ENCODE measurements around the gene CCNI. TPM values are rescaled to one million over a fixed set of nuclear protein-coding genes. Genes with fewer than 3 reads are reported as not detected.

The CCNI gene
- polyA plus RNA-seq, 1 of the 3 experiments (the other 2 are of a cell fraction), result 56.8 TPM

DNA sequence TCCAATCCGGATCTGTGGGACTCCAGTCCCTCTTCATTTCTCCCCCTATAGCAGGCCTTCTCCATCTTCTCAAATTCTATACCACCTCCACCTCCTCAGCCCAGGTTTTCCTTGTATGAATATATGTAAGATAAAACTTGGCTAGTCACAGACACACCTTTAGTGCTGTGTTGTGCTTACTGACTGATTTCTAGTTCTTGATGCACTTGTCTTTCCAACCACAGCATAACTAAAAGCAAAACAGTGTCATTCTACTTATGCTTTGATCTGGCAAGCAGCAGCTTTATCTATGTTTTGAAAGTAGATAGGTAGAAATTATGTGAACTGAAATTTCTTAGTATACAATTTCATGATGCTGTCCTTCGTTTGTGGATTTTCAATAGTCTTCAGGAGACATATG lies 47.5 kb downstream of the CCNI start:
- Histone ChIP-seq H3K27ac (ENCODE audit: low read depth in 2 of 2, low read length in 1 of 2) (no peak overlapping the region), H4K20me1 (ENCODE audit: insufficient read depth) (no peaks in the 10 kb centered on the region), H3K4me1 (ENCODE audit: control insufficient read depth in 1 of 2, insufficient read depth in 2 of 2, low read depth in 1 of 2, low read length in 1 of 2) (no peaks in the 10 kb centered on the region), H3K79me2 (ENCODE audit: insufficient read depth) (peaks cover 6% of the 10 kb centered on the region; the same call in 1 of the 2 replicates), H3K4me3 (ENCODE audit: low read depth in 2 of 2, low read length in 1 of 2) (no peak overlapping the region), H3K27me3 (ENCODE audit: insufficient read depth) (no peaks in the 10 kb centered on the region), H3K4me2 (no peak overlapping the region), H3K9me2 (no peaks in the 10 kb centered on the region), H3F3A (replicated peaks; ENCODE audit: insufficient read depth) (peaks cover 24% of the 10 kb centered on the region), H2AFZ (ENCODE audit: low read depth) (no peak overlapping the region), H3K36me3 (replicated peaks in 1 of 2; ENCODE audit: control insufficient read depth in 1 of 2, insufficient read depth in 2 of 2, low read length in 1 of 2) (peaks cover 87 to 95% of the 10 kb centered on the region in 2 experiments), H3K9me3 (no peaks in the 10 kb centered on the region), H3K9ac (no peak overlapping the region)
- POLR2A ChIA-PET, result no interaction called here
- no peak for TF ChIP-seq RCOR1 (IDR thresholded peaks at IDR 0.05; ENCODE audit: low read length)
- TF ChIP-seq TCF12 (IDR thresholded peaks at IDR 0.05), result no peak
- no peak for TF ChIP-seq SIN3A (IDR thresholded peaks at IDR 0.05; ENCODE audit: borderline replicate concordance, low read depth, low read length)
- TF ChIP-seq GABPA (IDR thresholded peaks at IDR 0.05; ENCODE audit: low read depth), result no peak
- no peak for TF ChIP-seq YY1 (IDR thresholded peaks at IDR 0.05; ENCODE audit: low read depth)
- no peak for TF ChIP-seq RFX5 (IDR thresholded peaks at IDR 0.05; ENCODE audit: low read length)
- no peak for TF ChIP-seq CHD2 (IDR thresholded peaks at IDR 0.05; ENCODE audit: low read length, partially characterized antibody)
- CTCF ChIA-PET, result interaction anchor here (1.2 kb wide), 1 partner anchor 17 kb away, joined by 3 read pairs; no protein-coding TSS in a partner anchor
- 86% methylated on average over 2 of the region's 2 CpGs for WGBS (ENCODE audit: low lambda C conversion rate)
- DNase-seq, result no peak

DNA sequence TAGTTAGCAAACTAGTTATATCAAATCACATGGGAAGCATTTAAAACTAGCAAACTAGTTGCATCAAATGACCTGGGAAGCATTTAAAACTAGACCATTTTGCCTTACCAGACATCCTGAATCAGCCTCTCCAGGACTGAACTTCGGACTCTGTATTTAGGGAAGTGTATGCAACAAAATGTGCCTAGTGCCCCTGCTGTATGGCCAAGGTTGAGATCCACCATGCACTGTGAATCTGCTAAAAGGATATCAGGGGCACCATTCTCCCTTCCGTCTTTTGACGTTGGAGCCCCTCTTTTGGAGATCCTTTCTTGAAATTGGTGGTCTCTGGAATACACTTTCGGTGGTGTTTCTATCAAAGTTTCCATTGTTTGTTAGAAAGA lies 49.5 kb downstream of the CCNI start:
- Histone ChIP-seq H2AFZ (ENCODE audit: low read depth) (no peak overlapping the region), H3K36me3 (replicated peaks in 1 of 2; ENCODE audit: control insufficient read depth in 1 of 2, insufficient read depth in 2 of 2, low read length in 1 of 2) (peaks cover 79 to 94% of the 10 kb centered on the region in 2 experiments), H3K4me3 (ENCODE audit: low read depth in 2 of 2, low read length in 1 of 2) (no peak overlapping the region), H3F3A (replicated peaks; ENCODE audit: insufficient read depth) (peaks cover 33% of the 10 kb centered on the region), H3K9me2 (no peaks in the 10 kb centered on the region), H3K27me3 (ENCODE audit: insufficient read depth) (no peaks in the 10 kb centered on the region), H3K27ac (ENCODE audit: low read depth in 2 of 2, low read length in 1 of 2) (no peak overlapping the region), H3K4me2 (no peak overlapping the region), H3K9ac (no peak overlapping the region), H3K9me3 (no peaks in the 10 kb centered on the region), H4K20me1 (ENCODE audit: insufficient read depth) (no peaks in the 10 kb centered on the region), H3K4me1 (ENCODE audit: control insufficient read depth in 1 of 2, insufficient read depth in 2 of 2, low read depth in 1 of 2, low read length in 1 of 2) (peaks cover 9 to 17% of the 10 kb centered on the region in 2 experiments; a peak in 3 of 4 replicates), H3K79me2 (ENCODE audit: insufficient read depth) (peaks cover 6% of the 10 kb centered on the region; the same call in 1 of the 2 replicates)
- ChIA-PET CTCF (no interaction called here), POLR2A (no interaction called here)
- 95% methylated on average over 4 of the region's 4 CpGs for WGBS (ENCODE audit: low lambda C conversion rate)
- DNase-seq, result no peak
- no peak for TF ChIP-seq USF2 (IDR thresholded peaks at IDR 0.05; ENCODE audit: borderline replicate concordance, low read depth, low read length)
- TF ChIP-seq SMC3 (IDR thresholded peaks at IDR 0.05; ENCODE audit: low read depth, low read length), result no peak
- TF ChIP-seq, protein P1, sequence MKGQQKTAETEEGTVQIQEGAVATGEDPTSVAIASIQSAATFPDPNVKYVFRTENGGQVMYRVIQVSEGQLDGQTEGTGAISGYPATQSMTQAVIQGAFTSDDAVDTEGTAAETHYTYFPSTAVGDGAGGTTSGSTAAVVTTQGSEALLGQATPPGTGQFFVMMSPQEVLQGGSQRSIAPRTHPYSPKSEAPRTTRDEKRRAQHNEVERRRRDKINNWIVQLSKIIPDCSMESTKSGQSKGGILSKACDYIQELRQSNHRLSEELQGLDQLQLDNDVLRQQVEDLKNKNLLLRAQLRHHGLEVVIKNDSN (IDR thresholded peaks at IDR 0.05; ENCODE audit: borderline replicate concordance, low read depth), result no peak
- no peak for TF ChIP-seq NFIC (IDR thresholded peaks at IDR 0.05; ENCODE audit: borderline replicate concordance)
- no peak for TF ChIP-seq GABPA (IDR thresholded peaks at IDR 0.05; ENCODE audit: low read depth)
- no peak for TF ChIP-seq POLR2AphosphoS5 (IDR thresholded peaks at IDR 0.05; ENCODE audit: low read depth, low read length)
- TF ChIP-seq FOXM1 (IDR thresholded peaks at IDR 0.05; ENCODE audit: low read depth), result no peak
- no peak for TF ChIP-seq EP300 (IDR thresholded peaks at IDR 0.05; ENCODE audit: borderline replicate concordance in 1 of 2, low read depth in 1 of 2, low read length in 1 of 2)
- TF ChIP-seq RFX5 (IDR thresholded peaks at IDR 0.05; ENCODE audit: low read length), result no peak
- TF ChIP-seq YY1 (IDR thresholded peaks at IDR 0.05; ENCODE audit: low read depth), result no peak
- TF ChIP-seq FOSL2 (IDR thresholded peaks at IDR 0.05; ENCODE audit: borderline replicate concordance, low read depth), result no peak
- TF ChIP-seq JUND (IDR thresholded peaks at IDR 0.05), result no peak
- TF ChIP-seq NRF1 (IDR thresholded peaks at IDR 0.05; ENCODE audit: low read depth, low read length), result no peak
- TF ChIP-seq SIN3A (IDR thresholded peaks at IDR 0.05; ENCODE audit: borderline replicate concordance, low read depth, low read length), result no peak
- TF ChIP-seq MEF2A (IDR thresholded peaks at IDR 0.05; ENCODE audit: borderline replicate concordance, low read depth), result no peak
- no peak for TF ChIP-seq MXI1 (IDR thresholded peaks at IDR 0.05; ENCODE audit: low read depth, low read length)

All from SK-N-SH (cell line).